ENCODE data around the gene ACHE. TPM values are rescaled to one million over a fixed set of nuclear protein-coding genes. Genes with fewer than 3 reads are reported as not detected.

The ACHE gene
- total RNA-seq, 1 experiment from 2014 or later, result 7.0 TPM

DNA sequence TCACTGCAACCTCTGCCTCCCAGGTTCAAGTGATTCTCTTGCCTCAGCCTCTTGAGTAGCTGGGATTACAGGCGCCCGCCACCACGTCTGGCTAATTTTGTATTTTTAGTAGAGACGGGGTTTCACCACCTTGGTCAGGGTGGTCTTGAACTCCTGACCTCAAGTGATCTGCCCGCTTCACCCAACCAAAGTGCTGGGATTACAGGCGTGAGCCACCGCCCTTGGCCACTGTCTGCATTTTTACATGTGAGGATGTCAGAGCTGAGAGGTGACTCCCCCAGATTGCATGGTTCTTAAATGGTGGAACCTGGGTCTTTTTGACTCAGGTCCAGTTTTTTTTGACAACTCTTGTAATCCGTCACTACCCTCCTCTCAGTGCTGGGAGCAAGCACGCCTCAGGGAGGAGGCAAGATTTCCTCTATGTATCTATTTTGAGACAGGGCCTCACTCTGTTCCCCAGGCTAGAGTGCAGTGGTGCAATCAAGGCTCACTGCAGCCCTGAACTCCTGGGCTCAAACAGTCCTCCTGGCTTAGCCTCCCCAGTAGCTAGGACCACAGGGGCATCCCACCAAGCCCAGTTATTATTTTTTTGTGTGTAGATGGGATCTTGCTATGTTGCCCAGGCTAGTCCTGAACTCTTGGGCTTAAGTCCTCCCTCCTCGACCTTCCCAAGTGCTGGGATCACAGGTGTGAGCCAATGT is 21.9 kb downstream of the ACHE start:
- Histone ChIP-seq H3K23me2 (ENCODE audit: insufficient read length, low read depth, low read length, poor library complexity, severe bottlenecking) (peaks cover 5% of the 10 kb centered on the region), H2AFZ (ENCODE audit: low read length) (no peak overlapping the region), H3K79me1 (ENCODE audit: insufficient read depth, low read depth, low read length, poor library complexity, severe bottlenecking) (no peaks in the 10 kb centered on the region), H4K91ac (ENCODE audit: insufficient read length, low read depth, low read length) (no peak overlapping the region), H2BK120ac (ENCODE audit: low read depth, low read length, poor library complexity, severe bottlenecking) (no peak overlapping the region), H3K56ac (ENCODE audit: insufficient read length, low read depth, low read length) (no peak overlapping the region), H3T11ph (ENCODE audit: low read length) (no peak overlapping the region), H3K27me3 (ENCODE audit: insufficient read depth, low read length) (no peaks in the 10 kb centered on the region), H3K79me2 (ENCODE audit: insufficient read depth, low read length) (peaks cover 25% of the 10 kb centered on the region; the same call in 1 of the 2 replicates), H2BK15ac (ENCODE audit: low read depth, low read length) (no peak overlapping the region), H2AK5ac (ENCODE audit: insufficient read length, low read length) (no peak overlapping the region), H3K27ac (ENCODE audit: insufficient read length, low read depth, low read length) (no peak overlapping the region), H4K20me1 (ENCODE audit: control insufficient read depth, insufficient read depth, insufficient read length) (no peaks in the 10 kb centered on the region), H4K5ac (ENCODE audit: insufficient read length, low read depth, low read length) (no peak overlapping the region), H2BK20ac (ENCODE audit: low read depth, low read length, poor library complexity, severe bottlenecking) (no peak overlapping the region), H3K9ac (ENCODE audit: extremely low read depth, insufficient read length, low read length) (peak overlapping the region; percentile 90), H3K18ac (ENCODE audit: insufficient read length, low read depth, low read length) (no peak overlapping the region), H3K4me2 (ENCODE audit: insufficient read depth, insufficient read length, low read length) (peak overlapping the region; percentile 60), H3K4me1 (ENCODE audit: insufficient read depth, low read length) (no peaks in the 10 kb centered on the region; the same call in 1 of the 2 replicates), H3K4ac (ENCODE audit: low read depth, low read length) (no peak overlapping the region), H3K23ac (ENCODE audit: insufficient read length, low read depth, low read length) (no peak overlapping the region), H4K8ac (replicated peaks; ENCODE audit: insufficient read length, low read depth, low read length) (no peak overlapping the region), H3K9me3 (ENCODE audit: control insufficient read depth, low read depth, low read length) (no peaks in the 10 kb centered on the region), H2BK5ac (ENCODE audit: insufficient read length, low read length) (no peak overlapping the region), H3K14ac (ENCODE audit: insufficient read depth, low read length) (no peak overlapping the region), H2BK12ac (ENCODE audit: insufficient read length, low read depth, low read length) (no peak overlapping the region)
- Mint-ChIP-seq H3K9me3 (no peaks in the 10 kb centered on the region), H3K4me1 (peaks cover 21 to 24% of the 10 kb centered on the region in 2 experiments), H3K27ac (peak overlapping the region; percentile 99 to 100 (median 99); a peak in 6 of 7 replicates), H3K4me3 (peak overlapping the region; percentile 99), H3K27me3 (ENCODE audit: low read depth) (no peaks in the 10 kb centered on the region), H3K36me3 (ENCODE audit: insufficient read depth in 1 of 3, low read depth in 3 of 3) (peaks cover 54 to 87% (median 83%) of the 10 kb centered on the region in 3 experiments)
- DNase-seq, result no peak
- WGBS (ENCODE audit: extremely low coverage, insufficient read length, low lambda C conversion rate), result no CpG with 5 or more reads among the region's 10 CpGs
- TF ChIP-seq, protein P1, sequence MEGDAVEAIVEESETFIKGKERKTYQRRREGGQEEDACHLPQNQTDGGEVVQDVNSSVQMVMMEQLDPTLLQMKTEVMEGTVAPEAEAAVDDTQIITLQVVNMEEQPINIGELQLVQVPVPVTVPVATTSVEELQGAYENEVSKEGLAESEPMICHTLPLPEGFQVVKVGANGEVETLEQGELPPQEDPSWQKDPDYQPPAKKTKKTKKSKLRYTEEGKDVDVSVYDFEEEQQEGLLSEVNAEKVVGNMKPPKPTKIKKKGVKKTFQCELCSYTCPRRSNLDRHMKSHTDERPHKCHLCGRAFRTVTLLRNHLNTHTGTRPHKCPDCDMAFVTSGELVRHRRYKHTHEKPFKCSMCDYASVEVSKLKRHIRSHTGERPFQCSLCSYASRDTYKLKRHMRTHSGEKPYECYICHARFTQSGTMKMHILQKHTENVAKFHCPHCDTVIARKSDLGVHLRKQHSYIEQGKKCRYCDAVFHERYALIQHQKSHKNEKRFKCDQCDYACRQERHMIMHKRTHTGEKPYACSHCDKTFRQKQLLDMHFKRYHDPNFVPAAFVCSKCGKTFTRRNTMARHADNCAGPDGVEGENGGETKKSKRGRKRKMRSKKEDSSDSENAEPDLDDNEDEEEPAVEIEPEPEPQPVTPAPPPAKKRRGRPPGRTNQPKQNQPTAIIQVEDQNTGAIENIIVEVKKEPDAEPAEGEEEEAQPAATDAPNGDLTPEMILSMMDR (conservative IDR thresholded peaks at IDR 0.05), result no peak

Measured in H9 (cell line).